NCI-H748 (cell line): ENCODE results near the gene ZNHIT3.
"Not testable (repeated sequence)": the region's sequence is repeated elsewhere in the genome, so short reads cannot be mapped to it uniquely, and the experiment has no call there.

Source experiments
- DNase-seq: peaks from one replicate; lab custom pipeline; 2025; ENCODE audit not compliant: unreplicated experiment; lab: John Stamatoyannopoulos, UW

Gene ZNHIT3

GRCh38 chr17:36482611-36483504 is 3.6 kb upstream of the ZNHIT3 start:
- DNase-seq: peak; percentile 82

- DNase-seq: not testable (repeated sequence)
Measured at GRCh38 chr17:36484021-36484420, 2.5 kb upstream of the ZNHIT3 start.

- DNase-seq: no peak
Measured at GRCh38 chr17:36485027-36485426, 1.5 kb upstream of the ZNHIT3 start.

- peak; percentile 56 for DNase-seq
Measured at GRCh38 chr17:36485805-36486203, 677 bp upstream of the ZNHIT3 start.

GRCh38 chr17:36493956-36494355 is 7.5 kb downstream of the ZNHIT3 start:
- DNase-seq: no peak

GRCh38 chr17:36494674-36495073 is 8.2 kb downstream of the ZNHIT3 start:
- DNase-seq: no peak

- no peak for DNase-seq
Measured at GRCh38 chr17:36495076-36495578, 8.6 kb downstream of the ZNHIT3 start.

GRCh38 chr17:36496018-36496789 is 9.7 kb downstream of the ZNHIT3 start:
- no peak for DNase-seq

- no peak for DNase-seq
Measured at GRCh38 chr17:36498155-36498554, 11.7 kb downstream of the ZNHIT3 start.

GRCh38 chr17:36498560-36499300 is 12.2 kb downstream of the ZNHIT3 start:
- DNase-seq: no peak

- DNase-seq: no peak
Measured at GRCh38 chr17:36500745-36501225, 14.3 kb downstream of the ZNHIT3 start.

- DNase-seq: no peak
Measured at GRCh38 chr17:36501351-36501750, 14.9 kb downstream of the ZNHIT3 start.

- DNase-seq: no peak
Measured at GRCh38 chr17:36501963-36502362, 15.5 kb downstream of the ZNHIT3 start.

- DNase-seq: no peak
Measured at GRCh38 chr17:36503456-36504155, 17.1 kb downstream of the ZNHIT3 start.

GRCh38 chr17:36504156-36504545 is 17.7 kb downstream of the ZNHIT3 start:
- no peak for DNase-seq

GRCh38 chr17:36505171-36505570 is 18.7 kb downstream of the ZNHIT3 start:
- DNase-seq: no peak

- no peak for DNase-seq
Measured at GRCh38 chr17:36506249-36506826, 19.9 kb downstream of the ZNHIT3 start.

GRCh38 chr17:36506831-36507230 is 20.4 kb downstream of the ZNHIT3 start:
- no peak for DNase-seq

GRCh38 chr17:36507266-36507665 is 20.8 kb downstream of the ZNHIT3 start:
- no peak for DNase-seq

- DNase-seq: not testable (repeated sequence)
Measured at GRCh38 chr17:36508439-36508838, 22.0 kb downstream of the ZNHIT3 start.
